Spleen (tissue), 11 donors: Measurements from ENCODE around the gene DNAJC1. TPM values are rescaled to one million over a fixed set of nuclear protein-coding genes. Genes with fewer than 3 reads are reported as not detected.

Experiments
- DNase-seq: peaks from one replicate; pipeline ENCODE4 v3.0.0-alpha.2; 2020
- H3K27ac ChIP-seq, 8 donors: fragments of 200-600 bp; sonication (generic) in 7 of 8; 1 replicate in 4 of 8; 2 replicates in 4 of 8; pipeline versions ENCODE4 v1.5.0 to v1.8.0; 2016 to 2021; ENCODE audit warnings: inconsistent platforms in 4 of 8, mild to moderate bottlenecking in 4 of 8, moderate library complexity in 1 of 8
- H3K27me3 ChIP-seq, 7 donors: fragments of 200-600 bp; sonication (generic) in 6 of 7; replicated peaks in 1 of 7; 1 replicate in 4 of 7; 2 replicates in 3 of 7; pipeline versions ENCODE4 v1.5.0 to v1.8.0; 2016 to 2021; ENCODE audit warnings: inconsistent platforms in 3 of 7, mild to moderate bottlenecking in 1 of 7
- H3K36me3 ChIP-seq, 6 donors: fragments of 200-600 bp; sonication (generic) in 5 of 6; 1 replicate in 4 of 6; 2 replicates in 2 of 6; pipeline versions ENCODE4 v1.5.0 to v1.8.0; 2016 to 2021; ENCODE audit warnings: inconsistent platforms in 2 of 6
- H3K4me1 ChIP-seq, 6 donors: fragments of 200-600 bp; sonication (generic) in 5 of 6; 1 replicate in 3 of 6; 2 replicates in 3 of 6; pipeline versions ENCODE4 v1.5.0 to v1.8.0; 2016 to 2021; ENCODE audit warnings: inconsistent platforms in 3 of 6
- H3K4me3 ChIP-seq, 8 donors: fragments of 200-600 bp; sonication (generic) in 7 of 8; 1 replicate in 4 of 8; 2 replicates in 4 of 8; pipeline versions ENCODE4 v1.5.0 to v1.8.0; 2016 to 2021; ENCODE audit warnings: inconsistent platforms in 4 of 8, mild to moderate bottlenecking in 4 of 8, moderate library complexity in 2 of 8
- H3K9me3 ChIP-seq, 8 donors: fragments of 200-600 bp; sonication (generic) in 7 of 8; 1 replicate in 4 of 8; 2 replicates in 4 of 8; pipeline versions ENCODE4 v1.5.0 to v1.8.0; 2016 to 2021; ENCODE audit warnings: inconsistent platforms in 4 of 8
- POLR2A ChIP-seq, 3 donors: fragments of 450-650 bp; IDR thresholded peaks; one replicate each; pipeline ENCODE4 v1.5.1; 2017; ENCODE audit warnings: antibody characterized with exemption in 3 of 3, mild to moderate bottlenecking in 1 of 3
- POLR2AphosphoS5 ChIP-seq, 3 donors: sonication (generic); formaldehyde crosslinking; IDR thresholded peaks; one replicate each; pipeline ENCODE4 v1.5.1; 2017; ENCODE audit warnings: antibody characterized with exemption in 3 of 3
- WGBS, 5 donors: extraction: QIAGEN DNeasy Blood & Tissue Kit in 3 of 5; methylation state at CpG; one replicate each; pipeline versions ENCODE4 v1.1.5 to v1.1.7; 2013 to 2018; 5-methylcytosine and 5-hydroxymethylcytosine counted together
- intact Hi-C: fragments of 100-400 bp; cut with DNase I; formaldehyde crosslinking; loops from one replicate; pipeline ENCODE4 v1.15.0; 2023; ENCODE audit warnings: low total_unique reads
- polyA plus RNA-seq, 3 donors: library from polyadenylated mRNA; stranded (reverse); fragments of 200-250 nt; gene quantifications; one replicate each; pipeline ENCODE4 v1.2.1, GENCODE V29; 2013
- total RNA-seq, 7 donors: library from RNA; depleted of rRNA in 3 of 7; stranded (reverse); fragments of >200 nt in 3 of 7; fragmentation: NEBNext Ultra II Directional in 4 of 7; extraction: Animal tissue kit (Norgen Biotek cat#: 25700) in 4 of 7; gene quantifications; one replicate each; pipeline versions ENCODE4 v1.1.0 to v1.2.1, GENCODE V29; 2016 to 2021
- TF ChIP-seq, protein P1 (sequence below), 11 experiments: fragments of 200-600 bp in 7 of 11; fragments of 450-650 bp in 4 of 11; sonication (generic) in 4 of 11; IDR thresholded peaks in 8 of 11; conservative IDR thresholded peaks in 3 of 11; 1 replicate in 7 of 11; 2 replicates in 4 of 11; pipeline versions ENCODE4 v1.4.0 to v1.8.0; 2016 to 2021; ENCODE audit warnings: antibody characterized with exemption in 11 of 11, inconsistent platforms in 4 of 11, mild to moderate bottlenecking in 1 of 11
- donor health status: healthy with polysubstance abuse.
- donor health status: DM: no; HTN: no; CAD: no; lungs with moderate emphysema.
- donor health status: DM: no; HTN: no; CAD: no.
- donor health status: Bipolar disorder and iron deficiency.
- donor health status: healthy.
- donor health status: DM: no; HTN: no; CAD: no.
- donor health status: DM: yes; HTN: yes; CAD: no.

DNAJC1 gene
- total and polyA plus RNA-seq, 10 donors, result 8.1 to 96.4 (median 22.5) TPM

DNA sequence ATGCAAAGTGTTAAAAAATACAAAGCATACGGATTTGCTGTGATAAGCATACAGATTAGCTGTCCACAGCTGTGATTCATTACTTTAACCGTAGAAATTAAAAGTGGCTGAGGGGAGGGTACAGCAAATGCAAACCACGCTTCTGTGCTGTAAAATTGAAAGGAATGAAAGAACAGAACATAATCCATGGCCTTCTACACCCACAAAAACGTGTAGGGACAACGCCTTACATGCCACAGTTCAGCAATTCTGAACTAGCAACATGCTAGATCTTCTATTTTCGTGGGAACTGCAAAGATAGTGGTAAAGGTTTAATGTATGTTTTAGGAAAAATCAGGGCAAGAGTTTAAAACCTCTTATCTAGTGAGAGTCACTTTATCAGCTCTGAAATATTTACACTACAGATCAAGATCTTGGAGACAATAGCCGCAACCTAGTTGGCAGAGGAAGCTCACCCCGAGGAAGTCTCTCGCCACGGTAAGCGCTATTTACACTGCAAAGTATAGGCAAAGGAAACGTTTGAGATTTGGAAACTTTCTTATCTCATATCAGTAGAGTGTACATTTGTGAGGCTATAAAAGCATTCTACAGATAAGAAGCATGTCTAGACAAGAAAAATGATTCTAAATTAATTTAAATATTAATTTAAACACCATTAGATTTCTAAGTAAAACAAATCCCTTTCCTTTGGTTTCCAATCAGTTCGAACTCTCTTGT lies 275.9 kb downstream of the DNAJC1 start:
- Histone ChIP-seq H3K4me1 (peaks cover 0 to 35% (median 13%) of the 10 kb centered on the region in 6 donors), H3K27ac (no peak overlapping the region), H3K4me3 (no peak overlapping the region), H3K9me3 (no peaks in the 10 kb centered on the region), H3K27me3 (no peaks in the 10 kb centered on the region), H3K36me3 (peaks cover 0 to 58% (median 0%) of the 10 kb centered on the region in 6 donors)
- intact Hi-C loops, result no loop called here
- no peak for DNase-seq
- TF ChIP-seq POLR2A (IDR thresholded peaks at IDR 0.05), result no peak
- TF ChIP-seq, protein P1, sequence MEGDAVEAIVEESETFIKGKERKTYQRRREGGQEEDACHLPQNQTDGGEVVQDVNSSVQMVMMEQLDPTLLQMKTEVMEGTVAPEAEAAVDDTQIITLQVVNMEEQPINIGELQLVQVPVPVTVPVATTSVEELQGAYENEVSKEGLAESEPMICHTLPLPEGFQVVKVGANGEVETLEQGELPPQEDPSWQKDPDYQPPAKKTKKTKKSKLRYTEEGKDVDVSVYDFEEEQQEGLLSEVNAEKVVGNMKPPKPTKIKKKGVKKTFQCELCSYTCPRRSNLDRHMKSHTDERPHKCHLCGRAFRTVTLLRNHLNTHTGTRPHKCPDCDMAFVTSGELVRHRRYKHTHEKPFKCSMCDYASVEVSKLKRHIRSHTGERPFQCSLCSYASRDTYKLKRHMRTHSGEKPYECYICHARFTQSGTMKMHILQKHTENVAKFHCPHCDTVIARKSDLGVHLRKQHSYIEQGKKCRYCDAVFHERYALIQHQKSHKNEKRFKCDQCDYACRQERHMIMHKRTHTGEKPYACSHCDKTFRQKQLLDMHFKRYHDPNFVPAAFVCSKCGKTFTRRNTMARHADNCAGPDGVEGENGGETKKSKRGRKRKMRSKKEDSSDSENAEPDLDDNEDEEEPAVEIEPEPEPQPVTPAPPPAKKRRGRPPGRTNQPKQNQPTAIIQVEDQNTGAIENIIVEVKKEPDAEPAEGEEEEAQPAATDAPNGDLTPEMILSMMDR (IDR thresholded peaks at IDR 0.05 in 8 of 11, conservative IDR thresholded peaks at IDR 0.05 in 3 of 11), result no peak
- no peak for TF ChIP-seq POLR2AphosphoS5 (IDR thresholded peaks at IDR 0.05)
- 49 to 52% (median 51%) methylated on average over 13 of the region's 13 CpGs for WGBS, 5 donors

DNA sequence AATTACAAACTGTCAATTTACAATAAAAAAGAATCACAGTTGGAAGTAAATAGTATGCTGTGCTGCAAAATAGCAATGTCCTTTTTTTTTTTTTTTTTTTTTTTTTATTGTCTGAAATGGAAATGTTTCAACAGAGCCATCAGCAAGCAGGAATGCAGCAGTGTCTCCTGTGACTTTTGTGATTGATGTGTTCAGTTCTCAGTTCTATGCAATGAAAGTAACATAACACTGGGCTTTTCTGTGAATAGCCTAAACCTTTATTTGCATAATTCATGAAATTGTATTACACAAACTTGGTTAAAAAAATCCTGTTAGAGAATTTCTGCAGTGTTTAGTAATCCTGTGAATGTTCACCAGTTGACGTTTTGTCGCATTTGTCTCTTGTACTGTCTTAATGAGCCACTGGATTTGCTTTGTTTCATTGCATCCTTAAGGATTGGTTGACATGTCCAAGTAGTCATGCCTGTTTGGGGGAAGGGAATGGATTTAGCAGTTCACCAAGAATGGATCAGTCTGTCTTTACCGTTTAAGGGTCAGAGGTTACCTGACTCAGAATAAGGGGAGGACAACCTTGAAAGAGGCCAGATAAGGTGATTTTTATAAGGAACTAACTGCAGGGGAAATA lies 276.8 kb downstream of the DNAJC1 start:
- no peaks in the 10 kb centered on the region for H3K9me3 ChIP-seq
- peaks cover 0 to 29% (median 13%) of the 10 kb centered on the region in 6 donors for H3K4me1 ChIP-seq
- H3K36me3 ChIP-seq, result peaks cover 0 to 56% (median 0%) of the 10 kb centered on the region in 6 donors
- H3K27ac ChIP-seq, result no peak overlapping the region
- 84 to 91% (median 86%) methylated on average over 3 of the region's 3 CpGs for WGBS, 5 donors
- no peak overlapping the region for H3K4me3 ChIP-seq
- DNase-seq, result no peak
- intact Hi-C loops, result no loop called here
- TF ChIP-seq POLR2A (IDR thresholded peaks at IDR 0.05) (no peak), POLR2AphosphoS5 (IDR thresholded peaks at IDR 0.05) (no peak)
- TF ChIP-seq, protein P1 (IDR thresholded peaks at IDR 0.05 in 8 of 11, conservative IDR thresholded peaks at IDR 0.05 in 3 of 11), result no peak
- no peaks in the 10 kb centered on the region for H3K27me3 ChIP-seq

GRCh38 chr10:21724687-21725367 lies 278.7 kb downstream of the DNAJC1 start:
- peaks cover 0 to 29% (median 15%) of the 10 kb centered on the region in 6 donors for H3K4me1 ChIP-seq
- H3K36me3 ChIP-seq, result peaks cover 0 to 51% (median 0%) of the 10 kb centered on the region in 6 donors
- intact Hi-C loops, result no loop called here
- no peak overlapping the region for H3K4me3 ChIP-seq
- no peak for DNase-seq
- H3K9me3 ChIP-seq, result no peaks in the 10 kb centered on the region
- 7 to 19% (median 7%) methylated on average over 4 of the region's 4 CpGs for WGBS, 5 donors
- H3K27ac ChIP-seq, result peak overlapping the region in 3 of 8 donors; percentile 14 to 29 (median 20)
- TF ChIP-seq POLR2AphosphoS5 (IDR thresholded peaks at IDR 0.05) (peak in 1 of 3 donors; percentile 70), POLR2A (IDR thresholded peaks at IDR 0.05) (no peak)
- TF ChIP-seq, protein P1 (IDR thresholded peaks at IDR 0.05 in 8 of 11, conservative IDR thresholded peaks at IDR 0.05 in 3 of 11), result no peak
- no peaks in the 10 kb centered on the region for H3K27me3 ChIP-seq
